NK-92 treated with Interleukin-12 subunit alpha and Interleukin-12 subunit beta, amount 100 ng/mL, for 24 hours (cell line): ENCODE results near the gene VAMP4.
"Not testable (repeated sequence)": the region's sequence is repeated elsewhere in the genome, so short reads cannot be mapped to it uniquely, and the experiment has no call there.

Experiments used
- DNase-seq: peaks from one replicate; lab custom pipeline; 2025; lab: John Stamatoyannopoulos, UW

VAMP4 gene

GRCh38 chr1:171751221-171751620 is 9.4 kb upstream of the VAMP4 start:
- no peak for DNase-seq

GRCh38 chr1:171748651-171749050 is 6.8 kb upstream of the VAMP4 start:
- DNase-seq, result no peak

GRCh38 chr1:171744986-171745385 is 3.1 kb upstream of the VAMP4 start:
- no peak for DNase-seq

- no peak for DNase-seq
Observed at GRCh38 chr1:171743081-171743870, 1.4 kb upstream of the VAMP4 start.

- no peak for DNase-seq
Observed at GRCh38 chr1:171742577-171742922, 685 bp upstream of the VAMP4 start.

GRCh38 chr1:171740987-171741871 is 636 bp downstream of the VAMP4 start:
- peak; percentile 40 for DNase-seq

- DNase-seq, result no peak
Observed at GRCh38 chr1:171740356-171740863, 1.5 kb downstream of the VAMP4 start.

GRCh38 chr1:171739656-171740055 is 2.2 kb downstream of the VAMP4 start:
- no peak for DNase-seq

GRCh38 chr1:171738911-171739310 is 3.0 kb downstream of the VAMP4 start:
- no peak for DNase-seq

GRCh38 chr1:171736196-171736595 is 5.7 kb downstream of the VAMP4 start:
- no peak for DNase-seq

GRCh38 chr1:171730052-171730451 is 11.8 kb downstream of the VAMP4 start:
- no peak for DNase-seq

- no peak for DNase-seq
Observed at GRCh38 chr1:171727778-171728177, 14.1 kb downstream of the VAMP4 start.

- DNase-seq, result not testable (repeated sequence)
Observed at GRCh38 chr1:171723180-171723579, 18.7 kb downstream of the VAMP4 start.

- no peak for DNase-seq
Observed at GRCh38 chr1:171718848-171719247, 23.0 kb downstream of the VAMP4 start.

- DNase-seq, result no peak
Observed at GRCh38 chr1:171718216-171718615, 23.6 kb downstream of the VAMP4 start.

GRCh38 chr1:171717062-171717718 is 24.7 kb downstream of the VAMP4 start:
- no peak for DNase-seq

GRCh38 chr1:171716616-171717015 is 25.2 kb downstream of the VAMP4 start:
- DNase-seq, result no peak

GRCh38 chr1:171715813-171716251 is 26.0 kb downstream of the VAMP4 start:
- no peak for DNase-seq

- no peak for DNase-seq
Observed at GRCh38 chr1:171712341-171712740, 29.5 kb downstream of the VAMP4 start.

GRCh38 chr1:171711643-171712042 is 30.2 kb downstream of the VAMP4 start:
- DNase-seq, result no peak

- DNase-seq, result no peak
Observed at GRCh38 chr1:171707583-171707982, 34.3 kb downstream of the VAMP4 start.

- no peak for DNase-seq
Observed at GRCh38 chr1:171702598-171702997, 39.3 kb downstream of the VAMP4 start.
